ENCODE results near the gene CRIP2.

DNA sequence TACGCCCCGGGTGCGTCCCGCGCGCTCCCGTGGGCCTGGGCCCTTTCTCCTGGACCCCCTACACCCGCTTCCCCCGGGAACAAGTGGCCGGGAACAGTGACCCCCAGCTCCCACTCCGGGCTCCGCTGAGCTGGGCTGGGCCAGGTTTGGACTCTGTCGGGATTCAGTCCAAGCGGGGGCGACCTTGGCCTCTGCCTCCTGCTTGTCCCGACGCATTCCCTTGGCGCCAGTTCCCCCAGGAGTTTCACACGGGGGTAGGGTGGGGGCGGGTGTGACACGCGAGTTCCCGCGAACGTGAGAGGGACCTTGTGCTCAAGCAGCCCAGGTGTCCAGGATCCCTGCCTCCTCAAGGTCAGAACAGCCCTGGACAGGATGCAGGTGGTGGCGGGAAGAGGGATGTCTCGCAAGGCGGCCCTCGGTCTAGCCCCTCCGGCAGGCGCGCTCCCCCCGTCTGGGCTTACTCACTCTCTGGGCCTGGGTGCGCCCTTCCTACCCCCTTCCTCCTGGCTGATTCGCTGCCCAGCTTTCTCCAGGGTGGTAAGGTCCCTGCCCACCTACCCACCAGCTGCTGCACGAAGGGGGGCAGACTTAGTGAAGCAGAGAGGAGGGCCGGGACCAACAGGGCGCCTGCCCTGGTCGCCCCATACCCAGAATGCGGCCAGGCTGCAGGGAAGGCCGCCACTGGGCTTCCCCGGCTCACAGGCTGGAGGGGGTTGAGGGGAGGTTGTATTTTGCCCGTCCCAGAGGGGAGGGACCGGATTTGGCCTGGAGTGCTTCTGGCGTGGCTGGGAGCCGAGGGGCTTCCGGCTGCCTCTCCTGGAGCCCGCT is 862 bp downstream of the CRIP2 start:
- TF ChIP-seq, protein P1, sequence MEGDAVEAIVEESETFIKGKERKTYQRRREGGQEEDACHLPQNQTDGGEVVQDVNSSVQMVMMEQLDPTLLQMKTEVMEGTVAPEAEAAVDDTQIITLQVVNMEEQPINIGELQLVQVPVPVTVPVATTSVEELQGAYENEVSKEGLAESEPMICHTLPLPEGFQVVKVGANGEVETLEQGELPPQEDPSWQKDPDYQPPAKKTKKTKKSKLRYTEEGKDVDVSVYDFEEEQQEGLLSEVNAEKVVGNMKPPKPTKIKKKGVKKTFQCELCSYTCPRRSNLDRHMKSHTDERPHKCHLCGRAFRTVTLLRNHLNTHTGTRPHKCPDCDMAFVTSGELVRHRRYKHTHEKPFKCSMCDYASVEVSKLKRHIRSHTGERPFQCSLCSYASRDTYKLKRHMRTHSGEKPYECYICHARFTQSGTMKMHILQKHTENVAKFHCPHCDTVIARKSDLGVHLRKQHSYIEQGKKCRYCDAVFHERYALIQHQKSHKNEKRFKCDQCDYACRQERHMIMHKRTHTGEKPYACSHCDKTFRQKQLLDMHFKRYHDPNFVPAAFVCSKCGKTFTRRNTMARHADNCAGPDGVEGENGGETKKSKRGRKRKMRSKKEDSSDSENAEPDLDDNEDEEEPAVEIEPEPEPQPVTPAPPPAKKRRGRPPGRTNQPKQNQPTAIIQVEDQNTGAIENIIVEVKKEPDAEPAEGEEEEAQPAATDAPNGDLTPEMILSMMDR (IDR thresholded peaks at IDR 0.05; ENCODE audit: poor library complexity, severe bottlenecking) = no peak
- TF ChIP-seq TAF1 (IDR thresholded peaks at IDR 0.05; ENCODE audit: low read depth) = no peak
- no peak for TF ChIP-seq EZH2 (IDR thresholded peaks at IDR 0.05; ENCODE audit: borderline replicate concordance, insufficient read depth, low read length, poor library complexity, severe bottlenecking)

All from neural cell (in vitro differentiated cells).